Uterus (tissue), 2 donors: ENCODE results near the gene AJM1.

Experiments
- POLR2A ChIP-seq, 2 donors: fragments of 450-650 bp; IDR thresholded peaks; one replicate each; pipeline ENCODE4 v1.6.1; 2016; ENCODE audit warnings: antibody characterized with exemption in 2 of 2, mild to moderate bottlenecking in 1 of 2, moderate library complexity in 1 of 2
- TF ChIP-seq, protein P1 (sequence below), 4 experiments: fragments of 200-600 bp in 2 of 4; fragments of 450-650 bp in 2 of 4; sonication (generic) in 2 of 4; IDR thresholded peaks; one replicate each; pipeline ENCODE4 v1.5.1; 2016 to 2019; ENCODE audit warnings: antibody characterized with exemption in 4 of 4, mild to moderate bottlenecking in 2 of 4, moderate library complexity in 1 of 4

DNA sequence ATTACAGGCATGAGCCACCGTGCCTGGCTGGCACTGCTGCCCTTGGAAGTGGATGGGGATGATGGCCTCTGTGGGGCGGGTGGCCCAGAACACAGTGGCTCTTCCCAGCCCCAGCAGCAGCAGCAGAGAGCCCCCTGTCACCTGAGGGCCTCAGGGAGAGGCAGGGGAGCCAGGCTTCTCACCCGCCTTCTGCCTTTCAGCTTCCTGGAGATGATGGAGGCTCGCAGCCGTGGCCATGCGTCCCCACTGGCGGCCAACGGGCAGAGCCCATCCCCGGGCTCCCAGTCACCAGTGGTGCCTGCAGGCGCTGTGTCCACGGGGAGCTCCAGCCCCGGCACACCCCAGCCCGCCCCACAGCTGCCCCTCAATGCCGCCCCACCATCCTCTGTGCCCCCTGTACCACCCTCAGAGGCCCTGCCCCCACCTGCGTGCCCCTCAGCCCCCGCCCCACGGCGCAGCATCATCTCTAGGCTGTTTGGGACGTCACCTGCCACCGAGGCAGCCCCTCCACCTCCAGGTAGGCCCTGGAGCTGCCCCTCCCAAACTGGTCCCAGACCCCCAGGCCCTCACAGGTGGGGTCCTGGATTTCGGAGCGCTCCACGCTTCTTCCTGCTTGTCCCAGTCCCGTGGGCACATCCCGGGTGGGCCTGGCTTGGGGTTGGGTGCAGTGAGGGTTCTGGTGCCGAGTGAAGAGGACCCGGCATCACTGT lies 5.0 kb upstream of the AJM1 start:
- TF ChIP-seq, protein P1, sequence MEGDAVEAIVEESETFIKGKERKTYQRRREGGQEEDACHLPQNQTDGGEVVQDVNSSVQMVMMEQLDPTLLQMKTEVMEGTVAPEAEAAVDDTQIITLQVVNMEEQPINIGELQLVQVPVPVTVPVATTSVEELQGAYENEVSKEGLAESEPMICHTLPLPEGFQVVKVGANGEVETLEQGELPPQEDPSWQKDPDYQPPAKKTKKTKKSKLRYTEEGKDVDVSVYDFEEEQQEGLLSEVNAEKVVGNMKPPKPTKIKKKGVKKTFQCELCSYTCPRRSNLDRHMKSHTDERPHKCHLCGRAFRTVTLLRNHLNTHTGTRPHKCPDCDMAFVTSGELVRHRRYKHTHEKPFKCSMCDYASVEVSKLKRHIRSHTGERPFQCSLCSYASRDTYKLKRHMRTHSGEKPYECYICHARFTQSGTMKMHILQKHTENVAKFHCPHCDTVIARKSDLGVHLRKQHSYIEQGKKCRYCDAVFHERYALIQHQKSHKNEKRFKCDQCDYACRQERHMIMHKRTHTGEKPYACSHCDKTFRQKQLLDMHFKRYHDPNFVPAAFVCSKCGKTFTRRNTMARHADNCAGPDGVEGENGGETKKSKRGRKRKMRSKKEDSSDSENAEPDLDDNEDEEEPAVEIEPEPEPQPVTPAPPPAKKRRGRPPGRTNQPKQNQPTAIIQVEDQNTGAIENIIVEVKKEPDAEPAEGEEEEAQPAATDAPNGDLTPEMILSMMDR (IDR thresholded peaks at IDR 0.05), result no peak
- TF ChIP-seq POLR2A (IDR thresholded peaks at IDR 0.05), result no peak
